ENCODE results near the gene SLC22A5. TPM values are rescaled to one million over a fixed set of nuclear protein-coding genes. Genes with fewer than 3 reads are reported as not detected.

The SLC22A5 gene
- total and polyA plus RNA-seq, 2 donors (not counting 1 experiment from before 2014, with no cell fraction given): 5.7 to 12.9 TPM

- DNase-seq (peak; percentile 91), ATAC-seq (ENCODE audit: low read depth) (peak; percentile 59)
- TF ChIP-seq EZH2 (IDR thresholded peaks at IDR 0.05; ENCODE audit: borderline replicate concordance, insufficient read depth, low read depth, low read length, poor library complexity, severe bottlenecking) (no peak), CTCF (IDR thresholded peaks at IDR 0.05) (no peak)
- Histone ChIP-seq H3K4me3 (ENCODE audit: control extremely low read depth in 1 of 5, extremely low read depth in 1 of 5, insufficient read depth in 1 of 5, low read depth in 2 of 5, low read length in 4 of 5) (peak overlapping the region in 3 of 5 experiments; percentile 10 to 56 (median 37)), H3K4me2 (replicated peaks; ENCODE audit: low read depth, low read length, poor library complexity, severe bottlenecking) (peak overlapping the region; percentile 68), H3K27ac (ENCODE audit: low read length in 2 of 2) (peak overlapping the region; percentile 90 to 94), H3K36me3 (replicated peaks in 1 of 2; ENCODE audit: control extremely low read depth in 1 of 2, control insufficient read depth in 1 of 2, extremely low read depth in 1 of 2, insufficient read depth in 2 of 2, low read length in 1 of 2) (peaks cover 0 to 13% of the 10 kb centered on the region in 2 experiments), H2AFZ (ENCODE audit: insufficient read depth, low read depth, low read length, poor library complexity, severe bottlenecking) (no peak overlapping the region), H3K27me3 (replicated peaks in 1 of 4; ENCODE audit: control extremely low read depth in 1 of 4, control insufficient read depth in 3 of 4, insufficient read depth in 4 of 4, low read length in 3 of 4) (no peaks in the 10 kb centered on the region), H4K20me1 (ENCODE audit: control insufficient read depth, insufficient read depth, low read length, poor library complexity, severe bottlenecking) (peaks cover 24% of the 10 kb centered on the region), H3K4me1 (ENCODE audit: control insufficient read depth in 2 of 2, insufficient read depth in 2 of 2, low read length in 2 of 2) (peaks cover 99 to 100% of the 10 kb centered on the region in 2 donors), H3K9ac (ENCODE audit: low read length) (peak overlapping the region; percentile 15), H3K9me3 (ENCODE audit: control extremely low read depth in 1 of 3, control insufficient read depth in 2 of 3, insufficient read depth in 1 of 3, low read length in 2 of 3) (no peaks in the 10 kb centered on the region), H3K79me2 (ENCODE audit: control insufficient read depth, insufficient read depth, low read length) (peaks cover 90% of the 10 kb centered on the region)
- Mint-ChIP-seq H3K27me3 (no peaks in the 10 kb centered on the region), H3K4me1 (peaks cover 97% of the 10 kb centered on the region), H3K9me3 (ENCODE audit: insufficient read depth) (no peaks in the 10 kb centered on the region), H3K4me3 (peak overlapping the region; percentile 80), H3K27ac (peak overlapping the region; percentile 93)
- intact Hi-C loops (cut with micrococcal nuclease): loop anchor here (1.0 to 2.0 kb wide), 3 partner anchors 14 to 65 kb away; partner anchors contain the start of gene IRF1
- ChIA-PET POLR2A (interaction anchor here (0.6 to 4.8 kb wide), 17 partner anchors 10 to 680 kb away, joined by 3 to 77 read pairs (median 8); partner anchors contain the start of gene IRF1), CTCF (interaction anchor here (0.6 to 11.2 kb wide), 22 partner anchors 8 to 73 kb away, joined by 3 to 127 read pairs (median 9); partner anchors contain the start of gene IRF1)
- 83% methylated on average over 1 of the region's 8 CpGs for WGBS (ENCODE audit: insufficient coverage)
Measured at GRCh38 chr5:132425009-132425937, 55.8 kb downstream of the SLC22A5 start.
